GM18520 (cell line): ENCODE measurements around the gene CNTNAP2.
"Not testable (repeated sequence)": the region's sequence is repeated elsewhere in the genome, so short reads cannot be mapped to it uniquely, and the experiment has no call there.

Source experiments
- ATAC-seq: cut with Tn5 transposase; IDR thresholded peaks from one replicate; pipeline ENCODE4 v1.9.1; 2021; ENCODE audit not compliant: unreplicated experiment

CNTNAP2 gene

DNA sequence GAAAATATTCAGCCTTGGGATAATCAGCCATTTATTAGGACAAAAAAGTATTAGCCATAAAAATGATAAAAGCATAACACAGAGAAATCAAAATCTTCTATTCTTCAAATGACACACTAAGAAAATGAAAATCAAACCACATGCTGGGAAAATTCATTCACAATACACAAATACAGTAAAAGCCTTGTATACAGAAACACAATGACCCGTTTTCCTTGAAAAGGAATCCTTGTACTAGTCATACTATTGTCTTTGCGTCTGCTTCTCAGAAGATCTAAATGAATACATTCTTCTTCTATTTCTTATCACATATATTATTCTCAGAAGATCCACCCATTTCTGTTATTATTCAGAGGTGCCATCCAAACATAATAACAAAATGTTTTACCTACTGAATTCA is 749.1 kb downstream of the CNTNAP2 start:
- no peak for ATAC-seq

DNA sequence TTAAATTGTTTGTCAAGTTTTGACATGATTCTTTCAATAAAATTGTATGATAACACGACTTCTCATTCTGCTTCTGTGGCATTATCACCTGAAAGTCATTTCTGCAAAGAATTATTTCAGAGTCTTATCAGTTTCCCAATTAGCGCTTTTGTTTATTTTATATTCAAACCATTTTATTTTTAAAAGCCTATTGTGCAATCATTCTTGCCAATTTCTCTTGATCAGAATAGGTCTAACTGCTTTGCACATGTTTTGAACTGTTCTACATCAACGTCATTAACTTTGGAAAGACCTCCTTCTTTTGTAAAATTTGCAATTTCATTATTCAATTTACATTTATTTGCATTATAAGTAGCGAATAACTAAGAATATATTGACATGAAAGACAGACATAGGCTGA is 758.1 kb downstream of the CNTNAP2 start:
- ATAC-seq = no peak

DNA sequence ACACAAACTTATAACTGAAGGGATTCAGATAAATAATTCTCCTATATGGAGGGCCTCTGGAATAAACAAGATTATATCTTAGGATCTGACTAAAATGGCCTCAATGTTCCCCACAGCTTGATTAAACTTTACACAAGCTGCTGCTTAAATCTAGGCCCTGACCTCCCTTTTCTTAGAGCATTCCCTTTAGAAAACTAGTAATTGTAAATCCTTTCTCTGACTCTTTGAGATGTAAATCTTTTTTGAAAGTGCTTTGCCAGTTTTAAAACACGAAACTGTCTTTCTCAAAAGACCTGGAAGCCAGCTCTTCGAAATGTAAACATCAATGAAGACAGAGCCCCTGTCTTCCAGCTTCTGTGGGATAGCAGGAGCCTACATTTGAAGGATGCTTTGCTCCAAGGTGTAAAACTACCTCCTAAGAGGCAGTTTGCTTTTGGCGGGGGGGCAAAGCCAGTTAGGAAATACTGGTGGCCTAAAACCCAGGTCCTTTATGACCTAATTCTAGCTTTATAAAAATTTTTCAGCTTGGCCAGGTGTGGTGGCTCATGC is 758.7 kb downstream of the CNTNAP2 start:
- no peak for ATAC-seq

DNA sequence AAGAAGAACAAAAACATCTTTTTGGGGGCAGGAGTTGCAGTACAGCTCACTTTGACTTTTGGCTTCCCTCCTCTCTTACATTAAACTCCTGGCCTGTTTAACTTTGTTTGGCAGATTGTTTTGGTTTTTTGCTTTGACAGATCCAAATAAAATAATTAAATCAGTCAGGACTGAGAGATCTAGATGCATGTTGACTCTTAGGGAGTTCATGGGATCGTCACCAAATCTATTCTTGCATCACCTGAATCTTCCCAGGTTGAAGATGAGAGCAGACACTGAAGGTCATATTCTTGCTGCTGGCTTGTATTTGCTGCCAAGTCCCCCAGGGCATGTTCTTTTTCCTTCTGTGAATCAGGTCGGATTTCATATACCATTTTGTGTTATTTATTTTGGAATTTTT is 759.4 kb downstream of the CNTNAP2 start:
- no peak for ATAC-seq

DNA sequence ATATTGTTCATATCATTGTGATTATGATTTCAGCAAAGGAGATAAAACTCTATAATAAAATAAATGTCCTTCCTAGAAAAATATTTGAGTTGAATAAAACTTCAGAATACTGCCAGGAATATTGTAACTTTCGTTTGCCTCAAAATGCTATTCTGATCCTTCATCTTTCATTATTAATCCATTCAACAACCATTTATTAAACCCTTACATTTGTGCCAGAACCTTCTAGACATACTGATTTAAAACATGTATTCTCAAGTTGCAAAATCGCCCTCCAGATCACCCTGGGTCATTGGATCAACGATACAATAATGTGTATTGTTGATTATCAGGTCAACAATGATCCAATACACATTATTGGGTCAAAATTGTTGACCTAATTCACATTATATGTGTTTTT is 759.8 kb downstream of the CNTNAP2 start:
- ATAC-seq = no peak

DNA sequence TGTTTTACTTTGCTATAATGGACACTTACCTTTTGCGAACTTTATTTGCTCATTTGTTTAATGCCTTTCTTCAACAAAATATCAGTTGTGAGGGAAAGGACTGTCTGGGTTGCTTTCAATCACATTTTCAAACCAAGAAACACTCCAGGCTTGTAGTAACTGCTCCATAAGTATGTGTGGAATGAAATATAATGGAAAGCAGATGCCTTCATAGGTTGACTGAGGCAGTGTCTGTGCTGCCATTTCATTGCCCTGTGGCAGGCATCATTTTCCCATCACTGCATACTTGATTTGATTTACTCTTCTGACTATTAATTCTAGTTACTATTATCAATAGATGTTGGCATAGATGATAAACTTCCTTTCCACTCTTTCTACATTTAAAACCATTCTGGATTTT is 762.3 kb downstream of the CNTNAP2 start:
- no peak for ATAC-seq

DNA sequence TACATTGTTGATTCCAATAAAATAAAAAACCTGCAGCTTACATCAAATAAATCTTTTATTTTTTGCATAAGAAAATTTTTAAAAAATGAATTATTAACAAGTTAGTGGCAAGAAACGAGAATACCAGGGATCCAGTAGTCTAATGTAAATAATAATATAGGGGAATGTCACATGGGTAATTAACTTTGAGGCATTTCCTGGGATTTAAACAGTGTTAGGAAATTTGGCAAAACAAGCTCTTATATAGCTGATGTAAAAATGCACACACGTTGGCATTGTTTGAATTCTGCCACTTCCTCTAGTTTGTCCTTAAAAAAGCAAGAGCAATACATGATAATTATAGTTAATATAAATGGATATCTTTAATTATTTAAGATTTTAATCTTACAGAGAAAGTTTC is 768.6 kb downstream of the CNTNAP2 start:
- no peak for ATAC-seq

DNA sequence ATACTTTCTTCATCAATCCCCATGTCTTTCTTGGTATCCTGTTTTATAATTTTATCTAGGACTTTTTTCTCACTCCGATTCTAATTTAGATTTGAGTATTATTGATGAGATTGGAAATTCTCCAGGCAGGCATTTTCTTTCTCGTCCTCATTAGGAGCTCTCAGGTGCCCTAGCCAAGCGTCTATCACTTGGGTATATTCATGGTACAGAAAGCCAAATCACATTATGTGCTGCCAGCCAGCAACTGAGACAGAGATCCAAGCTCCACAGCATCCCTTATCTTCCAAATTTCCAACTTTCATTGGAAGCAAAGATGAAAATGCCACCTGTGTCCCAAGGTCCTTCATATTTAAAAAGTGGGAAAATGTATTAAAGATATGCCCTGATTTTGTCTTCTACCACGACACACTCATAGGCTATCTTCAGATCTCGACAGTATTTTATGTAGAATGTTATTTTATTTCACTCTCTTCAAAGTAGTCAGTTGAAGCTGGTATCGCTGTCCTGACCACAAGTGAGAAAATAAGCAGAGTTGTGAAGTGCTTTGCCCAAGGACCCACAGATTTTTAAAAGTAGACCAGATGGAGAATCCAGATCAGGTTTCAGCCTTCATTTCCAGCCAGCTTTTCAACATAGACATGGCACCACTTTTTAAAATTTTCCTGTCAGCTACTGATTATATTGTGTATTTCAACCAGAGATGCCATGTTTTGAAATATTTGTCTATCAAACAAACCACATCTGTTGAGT is 773.4 kb downstream of the CNTNAP2 start:
- no peak for ATAC-seq

DNA sequence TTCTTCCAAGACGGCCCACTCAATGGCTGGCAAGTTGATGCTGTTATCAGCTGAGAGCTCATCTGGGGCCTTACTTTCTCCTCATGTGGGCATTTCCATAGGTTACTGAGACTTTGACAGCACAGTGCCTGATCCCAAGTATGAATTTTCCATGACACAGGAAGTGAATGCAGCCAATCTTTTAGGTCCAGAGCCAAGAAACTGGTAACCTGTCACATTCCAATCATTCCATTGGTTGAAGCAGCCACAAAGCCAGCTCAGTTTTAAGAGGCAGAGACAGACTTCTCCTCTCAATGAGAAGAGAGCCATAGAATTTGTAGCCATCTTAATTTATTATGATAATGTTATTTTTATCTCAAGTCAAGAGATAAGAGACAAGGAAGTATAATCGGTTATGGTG is 775.5 kb downstream of the CNTNAP2 start:
- no peak for ATAC-seq

DNA sequence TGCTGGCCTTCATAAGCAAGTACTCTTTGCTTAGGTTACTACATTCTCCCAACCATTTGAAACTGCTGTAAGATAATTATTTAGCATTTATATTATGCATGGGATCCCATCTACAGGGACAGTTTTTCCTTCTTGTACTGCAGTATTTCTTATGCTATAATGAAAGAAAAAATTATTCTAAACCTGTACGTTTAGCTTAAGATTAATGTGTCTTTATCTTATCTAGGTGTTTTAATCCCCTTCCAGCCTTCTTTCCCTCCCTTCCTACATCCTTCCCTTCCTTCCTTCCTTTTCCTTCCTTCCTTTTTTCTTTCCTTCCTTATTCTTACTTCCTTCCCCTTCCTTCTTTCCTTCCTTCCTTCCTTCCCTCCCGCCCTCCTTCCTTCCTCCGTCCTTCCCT is 778.3 kb downstream of the CNTNAP2 start:
- ATAC-seq = no peak

DNA sequence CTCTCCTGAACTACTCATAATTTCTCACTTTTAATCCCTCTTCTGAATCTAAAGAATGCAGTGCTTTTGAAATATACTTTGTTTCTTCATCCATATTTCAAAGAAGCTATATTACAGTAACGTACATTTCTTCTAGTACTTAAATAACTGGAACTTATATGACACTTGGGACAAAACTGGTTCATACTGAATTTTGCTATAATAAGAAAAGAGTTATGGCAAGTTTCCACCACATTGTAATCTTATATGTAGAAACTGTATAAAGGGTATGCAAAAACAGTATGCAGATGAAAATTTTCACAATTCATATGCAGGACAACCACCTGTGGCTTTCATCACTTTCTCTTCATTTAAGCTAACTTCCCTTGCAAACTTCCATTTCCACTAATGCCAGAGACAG is 785.7 kb downstream of the CNTNAP2 start:
- ATAC-seq = no peak

DNA sequence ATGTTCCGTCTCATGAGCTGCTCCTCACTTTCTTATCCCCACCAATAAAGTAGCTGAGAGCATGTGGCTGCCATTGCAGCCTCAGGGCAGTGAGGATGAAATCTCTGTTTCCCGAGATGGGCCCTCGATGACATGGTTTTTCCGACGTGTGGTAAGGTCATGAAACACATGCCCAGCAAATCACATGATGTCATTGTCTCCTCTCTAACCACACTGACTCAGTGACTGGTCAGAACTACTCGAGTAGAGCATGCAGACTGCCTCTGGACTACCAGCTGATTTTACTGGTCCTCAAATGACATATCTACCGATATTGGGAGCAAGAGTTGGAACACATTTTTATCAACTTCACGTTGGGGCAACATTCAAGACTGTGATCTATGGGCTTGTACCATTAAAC is 786.1 kb downstream of the CNTNAP2 start:
- ATAC-seq = no peak

DNA sequence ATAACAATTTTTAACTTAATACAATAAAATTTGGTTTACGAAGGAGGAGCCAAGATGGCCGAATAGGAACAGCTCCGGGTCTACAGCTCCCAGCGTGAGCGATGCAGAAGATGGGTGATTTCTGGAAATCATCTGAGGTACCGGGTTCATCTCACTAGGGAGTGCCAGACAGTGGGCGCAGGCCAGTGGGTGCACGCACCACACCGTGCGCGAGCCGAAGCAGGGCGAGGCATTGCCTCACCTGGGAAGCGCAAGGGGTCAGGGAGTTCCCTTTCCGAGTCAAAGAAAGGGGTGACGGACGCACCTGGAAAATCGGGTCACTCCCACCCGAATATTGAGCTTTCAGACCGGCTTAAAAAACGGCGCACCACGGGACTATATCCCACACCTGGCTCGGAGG is 789.1 kb downstream of the CNTNAP2 start:
- not testable (repeated sequence) for ATAC-seq

DNA sequence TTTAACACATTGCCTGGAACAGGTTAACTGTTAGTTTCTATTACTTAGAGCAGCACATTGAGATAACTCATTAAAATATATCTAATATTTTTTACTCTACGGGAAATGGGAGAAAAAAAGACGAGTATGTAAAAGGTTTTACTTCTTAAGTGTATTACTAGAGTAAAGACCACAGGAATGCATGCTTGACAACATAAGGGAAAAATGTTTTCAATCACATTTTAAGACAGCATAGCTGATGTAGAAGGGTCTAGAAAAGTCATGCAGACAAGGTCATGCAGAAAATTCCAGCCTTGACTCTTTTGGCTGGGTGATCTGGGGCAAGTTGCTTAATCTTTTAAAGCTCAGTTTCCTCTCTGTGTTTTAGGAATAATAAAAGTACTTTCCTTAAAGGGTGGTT is 806.2 kb downstream of the CNTNAP2 start:
- ATAC-seq = no peak

DNA sequence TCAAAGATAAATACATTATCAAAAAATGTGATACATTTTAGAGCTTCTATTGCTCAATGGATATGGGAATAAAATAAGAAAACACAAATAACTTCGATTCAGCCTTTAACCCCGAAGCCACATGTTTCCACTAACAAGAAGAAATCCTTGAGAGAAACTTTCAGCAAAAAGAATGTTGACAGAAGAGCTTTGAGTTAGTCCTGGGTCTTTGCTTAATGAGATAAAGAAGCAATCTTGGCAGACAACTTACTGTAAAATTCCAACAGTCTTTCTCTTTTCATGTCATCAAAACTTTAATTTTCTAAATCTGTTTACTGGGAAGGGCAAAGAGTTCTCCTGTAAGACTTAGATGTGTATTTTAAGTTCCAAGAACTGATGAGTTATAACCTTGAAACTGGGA is 810.2 kb downstream of the CNTNAP2 start:
- no peak for ATAC-seq

DNA sequence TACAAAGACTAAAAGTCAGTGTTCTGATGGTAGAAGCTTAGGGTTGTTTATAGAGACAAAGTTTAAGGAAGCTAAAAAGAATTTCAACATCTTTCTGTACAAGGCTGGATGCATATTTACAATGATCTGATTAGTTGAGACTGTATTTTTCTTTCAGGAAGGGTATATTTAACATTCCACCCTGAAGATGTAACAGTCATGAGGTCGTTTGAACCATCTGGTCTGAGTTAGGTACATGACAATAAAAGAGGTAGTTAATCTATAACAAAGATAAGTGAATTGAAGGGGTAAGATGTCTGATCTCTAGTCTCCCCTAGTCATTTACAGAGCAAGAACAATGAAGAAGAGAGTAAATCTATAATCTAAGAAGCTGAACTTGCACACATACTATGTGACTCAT is 821.2 kb downstream of the CNTNAP2 start:
- ATAC-seq = no peak

DNA sequence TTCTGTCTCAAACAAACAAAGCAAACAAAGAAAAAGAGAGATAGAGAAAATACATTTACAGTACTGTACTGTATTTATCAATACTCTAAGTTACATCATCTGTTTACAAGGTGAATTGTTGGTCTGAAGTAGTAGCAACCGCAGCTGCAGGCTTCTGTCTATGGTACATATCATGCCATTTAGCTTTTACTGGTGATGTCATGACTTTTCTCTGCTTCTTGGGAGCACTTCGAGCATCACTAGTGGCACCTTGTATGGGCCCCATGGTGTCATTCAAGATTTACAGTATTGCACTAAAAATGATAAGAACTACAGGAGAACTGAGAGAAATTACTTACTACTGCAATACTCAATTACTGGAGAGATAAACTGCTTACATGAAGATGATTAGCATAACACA is 826.9 kb downstream of the CNTNAP2 start:
- ATAC-seq = no peak

DNA sequence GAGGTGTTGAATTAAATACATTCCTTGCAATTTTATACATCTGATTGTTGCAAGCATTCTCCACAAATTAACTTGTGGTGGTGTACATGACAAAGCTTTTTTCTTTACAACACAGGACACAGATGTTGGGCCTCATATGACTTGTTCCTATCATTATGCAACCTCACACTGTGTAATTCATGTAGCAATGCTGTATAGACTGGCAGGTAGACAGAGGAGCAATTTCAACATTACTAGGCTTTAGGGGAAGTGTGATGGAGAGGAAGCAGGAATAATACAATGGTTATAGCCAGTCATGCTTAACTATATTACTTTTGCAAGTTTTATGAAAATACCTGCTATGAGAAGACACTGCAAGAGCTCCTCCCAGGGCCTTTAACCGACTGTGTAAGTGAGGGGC is 832.1 kb downstream of the CNTNAP2 start:
- ATAC-seq = no peak

DNA sequence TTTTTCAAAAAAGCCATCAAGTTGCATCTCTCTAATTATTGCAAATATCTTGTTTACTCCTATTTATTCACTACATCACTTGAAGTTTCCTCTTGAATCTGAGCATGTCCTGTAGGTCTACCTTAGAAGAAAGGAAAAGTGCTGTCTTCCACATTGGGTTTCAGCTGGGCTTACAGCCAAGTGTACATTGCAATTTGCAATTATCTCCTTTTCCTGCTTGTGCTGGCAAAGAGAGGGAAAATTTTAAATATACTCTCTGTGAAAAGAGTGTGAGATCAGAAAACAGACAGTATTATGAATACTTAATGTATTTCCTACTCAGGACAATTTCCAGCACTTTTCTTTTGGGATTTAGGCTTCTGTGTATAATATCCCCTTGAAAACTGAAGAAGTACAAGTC is 839.7 kb downstream of the CNTNAP2 start:
- ATAC-seq = no peak

DNA sequence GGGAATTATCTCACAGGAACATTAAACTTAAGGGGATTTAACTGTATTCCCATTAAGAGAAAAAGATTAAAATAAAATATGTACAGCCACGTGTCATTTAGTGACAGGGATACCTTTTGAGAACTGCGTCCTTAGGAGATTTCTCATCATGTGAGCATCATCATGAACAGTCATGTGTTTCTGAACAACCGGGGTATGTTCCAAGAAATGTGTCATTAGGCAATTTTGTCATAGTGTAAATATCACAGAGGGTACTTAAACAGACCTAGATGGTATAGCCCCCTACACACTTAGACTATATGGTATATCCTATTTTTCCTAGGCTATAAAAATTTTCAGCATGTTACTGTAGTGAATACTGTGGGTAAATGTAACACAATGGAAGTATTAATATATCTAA is 840.3 kb downstream of the CNTNAP2 start:
- ATAC-seq = no peak

DNA sequence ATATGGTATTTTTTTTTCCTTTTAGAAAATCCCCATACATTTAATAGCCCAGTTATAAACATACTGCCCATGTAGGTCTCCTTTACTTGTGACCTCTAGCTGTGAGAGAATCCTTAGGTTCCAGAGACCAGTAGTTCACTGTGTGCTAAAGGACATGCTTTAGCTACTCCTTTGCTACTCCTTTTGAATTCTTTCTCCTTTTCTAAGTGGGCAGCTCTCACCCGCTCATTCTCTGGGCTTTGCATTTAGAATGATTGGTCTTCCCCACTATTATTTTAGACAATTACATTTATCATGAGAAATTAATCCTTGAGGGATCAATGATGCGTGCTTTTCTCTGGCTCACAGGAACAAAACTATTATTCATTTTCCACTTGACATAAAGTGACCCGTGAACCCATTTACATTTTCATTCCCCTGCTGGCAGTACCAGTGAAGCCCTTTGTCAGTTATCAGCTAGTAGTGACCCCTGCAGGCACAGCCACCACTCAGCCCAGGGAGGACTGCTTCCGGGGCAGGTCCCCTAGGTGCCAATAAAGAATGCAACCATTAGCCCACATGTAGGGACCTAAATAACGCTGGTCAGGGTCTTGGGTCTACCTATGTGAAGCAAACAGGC is 844.3 kb downstream of the CNTNAP2 start:
- no peak for ATAC-seq

DNA sequence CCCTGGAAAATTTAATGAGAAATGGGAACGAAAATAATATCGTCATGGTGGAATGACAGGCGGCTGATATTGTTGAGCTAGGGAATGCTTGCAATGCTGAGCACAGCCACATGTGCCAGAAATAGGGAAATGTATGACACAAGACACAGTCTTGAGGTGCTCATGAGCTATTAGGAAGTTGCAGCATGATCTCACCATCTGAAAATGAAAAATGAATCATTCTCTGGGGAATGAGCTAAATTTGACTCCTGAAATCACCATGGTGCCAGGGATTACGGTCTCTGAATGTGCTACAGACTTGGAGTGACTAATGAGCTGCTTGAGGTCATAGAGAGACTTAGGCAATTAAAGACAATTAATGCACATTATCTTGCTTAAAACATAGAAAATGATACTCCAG is 845.0 kb downstream of the CNTNAP2 start:
- no peak for ATAC-seq

DNA sequence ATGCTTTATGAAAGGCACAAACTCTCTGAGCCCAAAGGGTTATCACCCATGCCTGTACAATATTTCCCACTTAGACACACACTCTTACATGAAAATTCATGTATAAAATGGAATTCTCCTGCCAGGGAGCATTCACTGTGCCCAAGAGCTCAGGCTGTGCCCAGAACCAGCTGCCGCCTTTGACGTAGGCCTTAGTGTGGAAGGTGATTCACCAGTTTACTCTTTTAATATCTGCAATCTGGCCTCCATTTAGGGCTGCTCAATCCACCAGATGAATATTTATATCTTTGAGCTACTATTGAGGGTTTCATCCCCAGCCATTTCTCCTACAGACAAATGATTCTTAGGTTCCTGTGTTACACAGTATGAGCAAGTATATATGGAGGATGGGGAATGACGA is 849.7 kb downstream of the CNTNAP2 start:
- ATAC-seq = no peak
